GM18508 (cell line): ENCODE measurements around the gene BNC2.

ENCODE experiments used
- ATAC-seq: cut with Tn5 transposase; IDR thresholded peaks from one replicate; pipeline ENCODE4 v1.9.1; 2021; ENCODE audit warnings: moderate number of reproducible peaks; ENCODE audit not compliant: insufficient read depth, unreplicated experiment

Gene BNC2

DNA sequence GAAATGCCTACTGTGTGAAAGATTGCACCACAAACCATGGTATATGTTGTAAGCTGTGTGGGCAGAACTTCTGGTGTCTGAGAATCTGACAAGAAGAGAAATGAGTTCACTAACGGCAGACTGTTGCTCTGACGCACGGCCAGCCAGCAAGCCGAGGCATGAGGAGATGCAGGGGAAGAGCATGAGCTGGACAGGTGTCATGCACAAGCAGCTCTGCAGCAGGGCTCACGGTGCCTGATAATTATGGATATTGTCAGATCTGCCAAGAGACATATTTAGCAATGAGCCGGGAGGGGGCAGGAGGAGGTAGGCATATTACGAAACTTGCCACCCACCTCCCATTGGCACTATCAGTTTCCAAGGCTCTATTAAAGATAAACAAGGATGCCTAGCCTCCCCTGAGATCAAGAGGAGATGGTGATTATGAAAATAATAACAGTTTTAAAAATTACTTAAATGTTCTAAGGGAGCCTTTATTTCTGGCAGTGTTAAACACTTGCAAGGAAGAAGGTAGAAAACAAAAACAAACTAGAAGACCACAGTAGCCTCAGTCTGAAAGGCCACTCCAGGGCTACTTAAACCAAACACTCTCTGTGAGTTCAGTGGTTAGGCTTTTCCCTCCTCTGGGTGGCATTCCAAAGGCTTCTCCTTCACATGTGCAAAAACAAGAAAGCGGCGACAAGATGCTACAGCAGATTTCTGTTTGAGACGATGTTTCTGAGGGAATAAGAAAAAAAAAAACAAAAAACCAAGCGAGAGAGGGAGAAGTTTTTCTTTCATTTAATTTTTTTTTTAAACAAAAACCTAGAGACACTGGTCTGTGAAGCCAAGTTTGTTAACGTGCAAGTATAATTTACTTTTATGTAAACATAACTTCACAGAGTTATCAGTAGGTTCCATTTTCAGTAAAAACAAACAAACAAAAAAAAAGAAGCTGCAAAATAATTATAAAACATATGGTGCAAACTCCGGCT lies 339.5 kb downstream of the BNC2 start:
- no peak for ATAC-seq

DNA sequence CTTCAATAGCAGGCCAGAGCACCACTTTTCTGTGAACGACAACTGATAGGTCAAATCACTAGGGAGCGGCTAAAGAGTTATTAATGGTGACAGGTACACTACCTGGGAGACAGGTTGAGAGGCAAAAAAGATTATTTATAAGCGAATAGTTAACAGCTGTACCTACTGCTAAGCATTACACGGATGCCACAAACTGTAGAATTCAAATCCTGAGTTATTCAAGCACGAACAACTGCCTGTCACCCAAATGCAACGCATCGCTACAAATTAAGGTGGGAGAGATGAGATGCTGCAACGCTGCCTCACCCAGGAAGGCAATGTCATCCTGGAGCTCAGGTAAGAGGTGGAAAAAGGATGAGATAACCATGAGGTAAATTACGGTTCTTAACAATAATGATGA lies 342.9 kb downstream of the BNC2 start:
- ATAC-seq = no peak

DNA sequence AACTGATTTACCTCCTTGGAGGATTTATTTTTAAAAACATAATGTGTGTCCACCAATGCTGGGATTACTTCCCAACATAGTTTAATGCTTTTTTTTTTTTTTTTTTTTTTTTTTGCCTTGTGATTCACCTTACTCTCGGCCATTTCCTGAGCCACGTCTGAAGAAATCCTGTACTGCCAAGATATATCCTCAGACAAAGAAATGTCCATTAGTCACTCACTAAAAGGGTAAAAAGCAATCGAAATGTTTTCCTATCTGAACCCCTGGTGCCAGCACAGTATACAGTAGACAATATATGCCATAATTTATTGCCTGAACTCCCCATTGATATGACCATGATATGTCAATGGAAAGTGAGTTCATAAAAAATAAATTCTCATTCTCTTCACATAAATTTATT lies 344.1 kb downstream of the BNC2 start:
- ATAC-seq = no peak

- no peak for ATAC-seq
These were observed 345.6 kb downstream of the BNC2 start for GRCh38 chr9:16524823-16525222.

DNA sequence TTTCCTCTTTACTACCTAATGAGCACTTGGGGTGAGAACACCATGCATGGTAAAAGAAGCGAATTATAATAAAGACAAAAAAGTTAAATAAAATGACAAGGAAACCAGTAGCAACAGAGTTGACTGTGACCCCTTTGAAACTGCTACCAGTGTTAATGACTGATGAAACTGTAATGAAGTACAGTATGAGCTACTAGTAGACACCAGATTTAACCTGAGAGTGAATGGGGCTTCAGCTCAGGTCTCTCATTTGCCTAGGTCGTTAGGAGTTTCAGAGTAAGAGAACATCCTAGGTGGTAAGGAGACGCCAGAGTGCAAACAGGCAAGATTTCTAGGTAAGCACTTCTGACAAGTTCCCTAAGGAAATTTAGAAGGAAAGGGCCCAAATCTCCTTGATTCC lies 346.4 kb downstream of the BNC2 start:
- ATAC-seq = no peak

- ATAC-seq = no peak
These were observed 348.5 kb downstream of the BNC2 start for GRCh38 chr9:16521868-16522411.

DNA sequence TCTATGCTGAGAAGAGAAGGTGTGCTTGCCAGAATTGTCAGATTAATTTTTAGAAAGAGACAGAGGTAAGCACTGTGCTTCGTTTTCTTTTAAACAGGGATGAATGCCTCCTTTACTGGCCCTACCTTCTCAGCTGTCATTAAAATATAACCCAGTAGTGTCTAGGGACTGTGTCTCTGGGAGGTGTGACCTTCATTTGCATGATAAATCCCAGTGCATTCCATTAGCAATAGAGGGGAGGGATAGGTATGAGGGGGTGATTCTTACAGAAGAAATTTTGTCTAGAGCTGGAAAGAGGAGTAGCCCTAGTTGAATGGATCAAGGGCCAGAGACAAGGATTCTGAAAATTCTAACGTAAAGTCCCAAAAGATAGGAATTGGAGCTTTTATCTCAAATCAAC lies 351.5 kb downstream of the BNC2 start:
- no peak for ATAC-seq

DNA sequence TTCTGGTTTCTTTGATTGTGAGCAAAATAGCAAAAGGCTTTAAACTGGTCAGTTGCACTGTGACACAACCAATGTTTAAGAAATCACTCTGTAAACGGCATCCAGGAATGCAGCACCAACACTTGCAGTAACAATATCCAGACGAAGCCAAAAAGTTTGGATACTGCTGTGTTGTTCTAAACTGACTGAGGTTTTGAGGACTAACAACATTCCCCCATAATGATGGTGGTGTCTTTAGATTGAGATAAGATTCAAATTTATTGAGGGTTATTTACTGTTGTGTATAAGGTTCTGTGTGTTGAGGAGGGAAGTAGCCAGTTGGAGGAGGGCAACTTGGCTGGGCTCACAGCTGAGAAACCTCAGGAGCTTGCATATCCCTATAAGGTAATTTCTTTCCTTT lies 353.6 kb downstream of the BNC2 start:
- ATAC-seq = no peak

- no peak for ATAC-seq
These were observed 354.6 kb downstream of the BNC2 start for GRCh38 chr9:16515879-16516301.

- no peak for ATAC-seq
These were observed 355.3 kb downstream of the BNC2 start for GRCh38 chr9:16515207-16515606.

GRCh38 chr9:16514131-16514530 lies 356.3 kb downstream of the BNC2 start:
- ATAC-seq = no peak

GRCh38 chr9:16512281-16512680 lies 358.2 kb downstream of the BNC2 start:
- no peak for ATAC-seq

DNA sequence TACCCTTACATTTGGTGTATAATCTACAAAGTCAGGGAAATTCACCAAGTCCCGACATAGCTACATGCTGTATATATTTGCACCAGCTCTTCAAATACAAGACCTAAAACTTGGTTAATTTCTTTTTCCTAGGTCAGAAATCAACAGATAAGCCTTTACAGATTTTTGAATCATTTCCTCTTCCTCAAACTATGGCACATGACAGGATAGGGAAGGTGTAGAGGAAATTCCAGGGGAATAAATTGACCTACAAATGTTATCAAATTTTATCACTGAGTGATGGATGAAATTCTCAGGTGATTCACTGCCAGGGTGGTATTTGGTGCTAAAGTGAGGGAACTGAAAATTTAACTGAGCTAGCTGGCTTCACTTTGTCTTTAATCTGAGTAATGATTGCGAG lies 360.0 kb downstream of the BNC2 start:
- ATAC-seq = no peak

DNA sequence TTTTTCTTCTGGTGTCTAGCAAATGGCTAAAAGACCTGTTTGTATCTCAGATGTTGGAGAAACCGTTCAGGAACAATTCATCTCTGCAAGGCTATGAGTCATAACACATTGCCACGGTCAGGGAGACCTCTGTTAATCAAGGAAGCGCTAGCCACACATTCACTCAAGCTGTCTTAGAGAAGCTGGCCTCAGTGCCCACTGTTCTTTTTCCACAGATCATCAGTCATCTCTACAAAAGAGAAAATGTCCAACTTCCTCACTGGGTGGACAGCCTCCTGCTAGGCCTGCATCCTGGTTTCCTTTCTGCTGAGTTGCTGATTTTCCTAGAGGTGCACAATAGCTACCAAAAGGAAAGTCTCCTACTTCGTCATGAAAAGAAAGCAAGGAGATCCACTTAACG lies 360.5 kb downstream of the BNC2 start:
- no peak for ATAC-seq

DNA sequence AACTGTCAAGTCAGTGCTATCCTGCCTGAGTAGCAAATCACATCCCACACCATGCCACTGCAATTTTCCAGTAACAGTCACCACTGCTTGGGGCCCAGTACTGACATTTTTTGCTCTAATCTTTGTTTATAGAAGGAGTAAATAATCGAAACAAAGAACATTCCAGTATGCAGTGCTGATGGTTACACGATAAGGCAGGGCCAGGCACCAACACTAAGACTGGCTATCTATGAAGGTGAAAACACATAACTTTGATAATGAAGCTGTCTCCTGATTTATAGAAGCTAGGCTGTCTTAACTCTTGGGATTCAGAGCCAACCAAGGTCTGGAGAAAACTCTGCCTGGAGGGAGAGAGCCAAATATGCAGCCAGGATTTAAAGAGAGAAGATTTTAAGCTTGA lies 365.3 kb downstream of the BNC2 start:
- ATAC-seq = no peak

- no peak for ATAC-seq
These were observed 368.7 kb downstream of the BNC2 start for GRCh38 chr9:16501726-16502125.

DNA sequence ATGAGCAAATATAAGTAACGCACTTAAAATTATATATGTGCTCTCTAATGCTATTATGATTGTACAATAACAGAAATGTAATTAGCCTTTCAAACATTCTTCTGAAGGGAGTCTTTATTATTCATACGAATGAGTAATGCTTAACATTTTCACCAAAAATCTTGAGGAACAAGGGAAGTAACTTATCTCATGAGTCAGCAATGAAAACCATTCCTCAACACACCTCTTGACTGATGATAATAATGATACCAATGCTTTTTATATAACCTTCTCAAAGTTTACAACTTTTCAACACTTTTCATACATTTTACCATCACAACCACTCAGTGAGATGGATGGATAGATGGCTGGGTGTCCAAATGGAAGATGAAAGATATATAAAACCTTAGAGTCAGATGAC lies 369.3 kb downstream of the BNC2 start:
- no peak for ATAC-seq

DNA sequence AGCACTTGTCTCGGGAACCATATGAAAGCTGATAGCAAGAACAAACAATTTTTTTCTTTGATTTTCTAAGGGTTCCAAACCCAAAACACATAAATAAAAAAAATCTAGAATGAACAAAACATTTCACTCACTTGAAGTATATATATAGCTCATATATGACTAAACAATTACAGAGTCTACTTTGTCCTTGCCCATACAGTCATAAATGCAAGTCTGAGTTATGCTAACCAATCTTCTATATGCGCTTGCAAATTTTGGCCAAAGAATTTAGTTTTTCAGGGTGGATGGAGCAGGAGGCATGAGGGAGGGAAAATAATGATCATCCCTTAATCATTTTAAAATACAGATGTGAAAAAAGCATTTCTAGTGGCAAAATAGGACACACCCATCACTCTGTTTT lies 370.1 kb downstream of the BNC2 start:
- no peak for ATAC-seq

- ATAC-seq = no peak
These were observed 370.6 kb downstream of the BNC2 start for GRCh38 chr9:16499892-16500291.

- ATAC-seq = no peak
These were observed 373.6 kb downstream of the BNC2 start for GRCh38 chr9:16496908-16497307.

GRCh38 chr9:16487915-16488314 lies 382.6 kb downstream of the BNC2 start:
- no peak for ATAC-seq
